Breast epithelium (tissue), 3 donors: Measurements from ENCODE around the gene F8.

Experiments used
- POLR2A ChIP-seq: fragments of 450-650 bp; IDR thresholded peaks from one replicate; pipeline ENCODE4 v1.6.1; 2016; ENCODE audit warnings: antibody characterized with exemption, mild to moderate bottlenecking, moderate library complexity
- TF ChIP-seq, protein P1 (sequence below), 3 donors: fragments of 450-650 bp; IDR thresholded peaks; one replicate each; pipeline ENCODE4 v1.5.1; 2016 to 2017; ENCODE audit warnings: antibody characterized with exemption in 3 of 3, mild to moderate bottlenecking in 3 of 3, moderate library complexity in 3 of 3

DNA sequence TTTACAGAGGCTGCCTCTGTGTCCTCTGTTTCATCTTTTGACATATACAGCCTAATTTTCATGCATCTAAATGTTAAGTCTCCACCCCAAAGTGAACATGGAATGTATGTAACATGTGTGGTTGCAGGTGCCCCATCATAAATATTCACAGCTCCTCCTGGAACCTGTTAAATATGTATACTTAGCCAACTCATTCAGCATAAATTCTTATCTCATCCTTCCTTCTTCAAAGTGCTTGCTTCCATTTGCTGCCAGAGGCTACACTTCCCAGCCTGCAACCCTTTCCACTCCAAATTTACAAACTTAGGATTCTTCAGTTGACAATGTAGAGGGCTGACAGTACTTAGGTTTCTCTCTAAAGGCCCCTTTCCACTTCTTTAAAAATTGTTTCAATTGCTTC is 60.6 kb downstream of the F8 start:
- TF ChIP-seq, protein P1, sequence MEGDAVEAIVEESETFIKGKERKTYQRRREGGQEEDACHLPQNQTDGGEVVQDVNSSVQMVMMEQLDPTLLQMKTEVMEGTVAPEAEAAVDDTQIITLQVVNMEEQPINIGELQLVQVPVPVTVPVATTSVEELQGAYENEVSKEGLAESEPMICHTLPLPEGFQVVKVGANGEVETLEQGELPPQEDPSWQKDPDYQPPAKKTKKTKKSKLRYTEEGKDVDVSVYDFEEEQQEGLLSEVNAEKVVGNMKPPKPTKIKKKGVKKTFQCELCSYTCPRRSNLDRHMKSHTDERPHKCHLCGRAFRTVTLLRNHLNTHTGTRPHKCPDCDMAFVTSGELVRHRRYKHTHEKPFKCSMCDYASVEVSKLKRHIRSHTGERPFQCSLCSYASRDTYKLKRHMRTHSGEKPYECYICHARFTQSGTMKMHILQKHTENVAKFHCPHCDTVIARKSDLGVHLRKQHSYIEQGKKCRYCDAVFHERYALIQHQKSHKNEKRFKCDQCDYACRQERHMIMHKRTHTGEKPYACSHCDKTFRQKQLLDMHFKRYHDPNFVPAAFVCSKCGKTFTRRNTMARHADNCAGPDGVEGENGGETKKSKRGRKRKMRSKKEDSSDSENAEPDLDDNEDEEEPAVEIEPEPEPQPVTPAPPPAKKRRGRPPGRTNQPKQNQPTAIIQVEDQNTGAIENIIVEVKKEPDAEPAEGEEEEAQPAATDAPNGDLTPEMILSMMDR (IDR thresholded peaks at IDR 0.05) = no peak
- TF ChIP-seq POLR2A = no peak
